GM12801 (cell line): ENCODE measurements around the gene INPP5A.

ENCODE experiments used
- TF ChIP-seq, protein P1 (sequence below): IDR thresholded peaks from one replicate; pipeline ENCODE4 v1.5.1; 2011; ENCODE audit warnings: control low read depth; ENCODE audit not compliant: insufficient read length; ENCODE audit errors: extremely low read depth

INPP5A gene

GRCh38 chr10:132500781-132501415 is 36.7 kb upstream of the INPP5A start:
- TF ChIP-seq, protein P1, sequence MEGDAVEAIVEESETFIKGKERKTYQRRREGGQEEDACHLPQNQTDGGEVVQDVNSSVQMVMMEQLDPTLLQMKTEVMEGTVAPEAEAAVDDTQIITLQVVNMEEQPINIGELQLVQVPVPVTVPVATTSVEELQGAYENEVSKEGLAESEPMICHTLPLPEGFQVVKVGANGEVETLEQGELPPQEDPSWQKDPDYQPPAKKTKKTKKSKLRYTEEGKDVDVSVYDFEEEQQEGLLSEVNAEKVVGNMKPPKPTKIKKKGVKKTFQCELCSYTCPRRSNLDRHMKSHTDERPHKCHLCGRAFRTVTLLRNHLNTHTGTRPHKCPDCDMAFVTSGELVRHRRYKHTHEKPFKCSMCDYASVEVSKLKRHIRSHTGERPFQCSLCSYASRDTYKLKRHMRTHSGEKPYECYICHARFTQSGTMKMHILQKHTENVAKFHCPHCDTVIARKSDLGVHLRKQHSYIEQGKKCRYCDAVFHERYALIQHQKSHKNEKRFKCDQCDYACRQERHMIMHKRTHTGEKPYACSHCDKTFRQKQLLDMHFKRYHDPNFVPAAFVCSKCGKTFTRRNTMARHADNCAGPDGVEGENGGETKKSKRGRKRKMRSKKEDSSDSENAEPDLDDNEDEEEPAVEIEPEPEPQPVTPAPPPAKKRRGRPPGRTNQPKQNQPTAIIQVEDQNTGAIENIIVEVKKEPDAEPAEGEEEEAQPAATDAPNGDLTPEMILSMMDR = no peak

DNA sequence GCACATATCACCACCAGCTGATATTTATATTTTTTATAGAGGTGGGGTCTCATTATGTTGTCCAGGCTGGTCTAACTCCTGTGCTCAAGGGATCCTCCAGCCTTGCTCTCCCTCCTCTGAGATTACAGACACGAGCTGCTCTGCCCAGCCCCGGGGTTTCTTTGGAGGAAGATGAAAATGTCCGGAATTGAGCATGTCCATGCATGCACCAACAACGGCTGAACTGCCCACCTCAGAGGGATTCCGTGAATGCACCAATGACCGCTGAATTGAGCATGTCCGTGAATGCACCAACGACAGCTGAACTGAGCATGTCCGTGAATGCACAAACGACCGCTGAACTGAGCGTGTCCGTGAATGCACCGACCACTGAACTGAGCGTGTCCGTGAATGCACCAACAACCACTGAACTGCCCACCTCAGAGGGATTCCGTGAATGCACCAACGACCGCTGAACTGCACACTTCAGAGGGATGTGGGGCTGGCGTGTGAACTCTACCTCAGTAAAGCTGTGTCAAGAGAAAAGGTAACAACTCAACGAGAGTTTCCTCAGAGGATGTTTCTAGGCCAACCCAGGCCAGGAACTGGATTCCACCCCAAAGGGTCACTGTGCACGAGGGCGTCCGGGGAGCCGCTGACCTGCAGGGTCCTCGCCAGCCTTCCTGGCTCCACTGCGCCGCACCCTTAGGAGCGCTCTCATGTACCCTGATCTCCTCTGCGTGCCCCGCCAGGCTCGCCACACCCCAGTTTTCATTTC is 34.9 kb upstream of the INPP5A start:
- TF ChIP-seq, protein P1 = no peak

DNA sequence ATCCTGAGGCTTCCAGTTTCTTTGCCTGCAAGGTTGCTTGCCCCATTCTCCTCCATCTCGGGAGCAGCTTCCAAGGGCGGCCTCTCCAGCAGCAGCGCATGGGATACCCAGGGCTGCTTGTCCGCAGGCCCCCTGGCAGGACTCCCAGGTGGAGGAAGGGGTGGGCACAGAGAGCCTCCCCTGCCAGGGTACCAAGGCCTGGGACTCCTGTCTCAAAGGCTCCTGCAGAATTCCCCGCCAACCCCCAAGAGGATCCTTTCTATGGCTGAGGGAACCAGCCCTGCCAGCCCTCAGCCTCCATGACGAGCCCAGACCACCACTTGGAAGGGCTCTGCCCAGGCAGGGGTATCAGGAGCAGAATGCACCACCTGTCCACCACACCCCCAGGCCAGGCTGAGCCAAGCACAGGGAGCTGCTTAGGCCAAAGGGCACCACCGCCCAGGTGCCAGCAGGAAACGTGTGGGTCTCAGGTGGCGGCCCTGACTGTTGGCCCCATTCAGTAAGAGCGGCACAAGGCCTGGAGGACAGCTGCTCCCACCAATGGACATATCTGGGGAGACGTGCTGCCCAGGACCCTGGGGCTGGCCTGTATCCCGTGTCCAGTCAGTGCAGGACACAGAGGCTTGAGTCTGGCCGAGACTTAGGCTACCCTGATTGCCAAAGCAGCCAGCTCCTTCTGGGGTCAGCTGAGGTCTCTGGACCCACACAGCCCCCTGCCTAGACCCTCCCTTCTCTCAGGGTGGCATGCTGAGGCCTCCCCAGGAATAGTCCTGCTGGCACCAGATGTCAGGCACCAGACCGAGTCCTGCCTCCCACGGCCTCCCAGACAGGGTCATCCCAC is 33.8 kb upstream of the INPP5A start:
- TF ChIP-seq, protein P1 = no peak

DNA sequence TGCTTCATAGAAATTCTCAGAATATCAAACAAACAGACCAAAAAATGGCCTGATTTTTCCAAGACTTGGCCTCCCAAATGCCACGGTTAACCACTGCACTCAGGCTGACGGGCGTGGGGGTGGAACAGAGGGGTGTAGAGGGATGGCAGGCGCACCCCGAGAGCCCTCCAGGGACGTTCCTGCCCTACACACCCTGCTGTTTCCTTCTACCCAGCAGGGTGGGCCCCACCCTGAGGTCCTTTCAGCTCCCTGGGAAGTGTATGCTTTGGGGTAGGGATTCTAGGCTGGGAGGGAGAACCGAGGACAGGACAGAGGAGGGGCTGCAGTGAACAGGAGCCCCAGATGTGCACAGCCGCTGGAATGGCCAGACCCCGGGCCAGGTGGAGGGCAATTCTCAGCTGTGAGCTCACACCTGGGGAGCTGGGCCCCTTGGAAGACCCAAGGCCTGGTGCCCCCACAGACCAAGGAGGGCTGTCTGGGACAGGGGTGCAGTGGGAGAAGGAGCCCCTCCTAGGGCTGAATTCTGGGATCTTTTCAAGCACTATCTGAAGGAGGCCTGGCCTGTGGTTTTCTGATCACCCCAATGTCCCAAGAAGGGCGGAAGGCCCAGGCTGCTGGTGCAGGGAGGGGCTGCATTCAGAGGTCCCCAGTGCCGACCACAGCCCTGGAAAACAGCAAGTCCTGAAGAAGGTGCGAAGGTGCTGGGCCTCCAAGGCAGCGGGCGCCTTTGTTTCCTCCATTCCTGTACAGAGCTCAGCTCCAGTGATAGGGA is 32.9 kb upstream of the INPP5A start:
- TF ChIP-seq, protein P1 = no peak

GRCh38 chr10:132506711-132507408 is 30.7 kb upstream of the INPP5A start:
- TF ChIP-seq, protein P1 = no peak

- TF ChIP-seq, protein P1 = no peak
These were observed 30.1 kb upstream of the INPP5A start for GRCh38 chr10:132507409-132507955.
